ENCODE results near the gene UBC.

UBC gene

GRCh38 chr12:124961055-124961454, 46.6 kb upstream of the UBC start:
- ChIA-PET CTCF (interaction anchor here (0.8 to 1.1 kb wide), 2 partner anchors 21 to 54 kb away, joined by 3 read pairs; no protein-coding TSS in a partner anchor), POLR2A (no interaction called here)
- Histone ChIP-seq H3K36me3 (ENCODE audit: control insufficient read depth in 2 of 2, insufficient read depth in 1 of 2, low read length in 2 of 2) (peaks cover 13 to 73% of the 10 kb centered on the region in 2 experiments; a peak in 2 of 3 replicates), H3K27ac (ENCODE audit: extremely low read depth, low read depth, low read length) (no peak overlapping the region), H3K4me3 (ENCODE audit: low read depth, low read length) (no peak overlapping the region), H3K4me1 (ENCODE audit: control insufficient read depth, insufficient read depth, low read length) (no peaks in the 10 kb centered on the region), H3K9me3 (ENCODE audit: control insufficient read depth, insufficient read depth, low read depth, low read length) (no peaks in the 10 kb centered on the region)
- TF ChIP-seq ZNF214 (tag by site-specific recombination; IDR thresholded peaks at IDR 0.05; ENCODE audit: borderline replicate concordance), result no peak
- TF ChIP-seq, protein P1, sequence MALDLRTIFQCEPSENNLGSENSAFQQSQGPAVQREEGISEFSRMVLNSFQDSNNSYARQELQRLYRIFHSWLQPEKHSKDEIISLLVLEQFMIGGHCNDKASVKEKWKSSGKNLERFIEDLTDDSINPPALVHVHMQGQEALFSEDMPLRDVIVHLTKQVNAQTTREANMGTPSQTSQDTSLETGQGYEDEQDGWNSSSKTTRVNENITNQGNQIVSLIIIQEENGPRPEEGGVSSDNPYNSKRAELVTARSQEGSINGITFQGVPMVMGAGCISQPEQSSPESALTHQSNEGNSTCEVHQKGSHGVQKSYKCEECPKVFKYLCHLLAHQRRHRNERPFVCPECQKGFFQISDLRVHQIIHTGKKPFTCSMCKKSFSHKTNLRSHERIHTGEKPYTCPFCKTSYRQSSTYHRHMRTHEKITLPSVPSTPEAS (tag by site-specific recombination; IDR thresholded peaks at IDR 0.05), result peak; percentile 80

- TF ChIP-seq HOXD13 (CRISPR knock-in tag; IDR thresholded peaks at IDR 0.05; ENCODE audit: borderline replicate concordance) (no peak), ZNF248 (tag by site-specific recombination; IDR thresholded peaks at IDR 0.05) (no peak), ZNF121 (tag by site-specific recombination; IDR thresholded peaks at IDR 0.05) (0 out of 2 replicates have a peak, but pooled peaks have one; percentile 1)
- ChIA-PET POLR2A (no interaction called here), CTCF (interaction anchor here (0.7 kb wide), 1 partner anchor 677 kb away, joined by 3 read pairs; no protein-coding TSS in a partner anchor)
- Histone ChIP-seq H3K4me1 (ENCODE audit: control insufficient read depth, insufficient read depth, low read length) (no peaks in the 10 kb centered on the region), H3K36me3 (ENCODE audit: control insufficient read depth in 2 of 2, insufficient read depth in 1 of 2, low read length in 2 of 2) (peaks cover 4 to 72% of the 10 kb centered on the region in 2 experiments; a peak in 2 of 3 replicates), H3K27ac (ENCODE audit: extremely low read depth, low read depth, low read length) (no peak overlapping the region), H3K4me3 (ENCODE audit: low read depth, low read length) (no peak overlapping the region), H3K9me3 (ENCODE audit: control insufficient read depth, insufficient read depth, low read depth, low read length) (no peaks in the 10 kb centered on the region)
Observed at GRCh38 chr12:124956571-124956970, 42.1 kb upstream of the UBC start.

DNA sequence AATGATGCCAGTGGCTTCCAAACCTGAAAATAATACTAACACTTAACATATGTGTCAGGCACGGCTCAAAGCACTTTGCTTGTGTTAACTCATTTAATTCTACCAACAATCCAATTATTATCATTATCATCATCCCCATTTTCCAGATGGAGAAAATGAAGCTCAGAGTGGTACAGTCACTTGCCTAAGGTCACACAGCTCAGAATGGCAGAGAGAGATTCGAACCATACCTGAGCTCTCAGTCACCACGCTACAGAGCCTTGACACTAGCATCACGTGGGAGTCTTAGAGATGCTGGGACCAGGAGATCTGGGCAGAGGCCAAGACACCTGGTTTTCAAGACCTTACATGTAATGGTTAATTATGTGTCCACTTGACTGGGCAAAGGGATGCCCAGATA, 40.3 kb upstream of the UBC start:
- no peaks in the 10 kb centered on the region for H3K9me3 ChIP-seq (ENCODE audit: control insufficient read depth, insufficient read depth, low read depth, low read length)
- no peak overlapping the region for H3K4me3 ChIP-seq (ENCODE audit: low read depth, low read length)
- ChIA-PET POLR2A (no interaction called here), CTCF (interaction anchor here (1.4 kb wide), 1 partner anchor 14 kb away, joined by 6 read pairs; no protein-coding TSS in a partner anchor)
- H3K36me3 ChIP-seq (ENCODE audit: control insufficient read depth in 2 of 2, insufficient read depth in 1 of 2, low read length in 2 of 2), result peaks cover 0 to 75% of the 10 kb centered on the region in 2 experiments; a peak in 2 of 3 replicates
- no peak overlapping the region for H3K27ac ChIP-seq (ENCODE audit: extremely low read depth, low read depth, low read length)
- no peaks in the 10 kb centered on the region for H3K4me1 ChIP-seq (ENCODE audit: control insufficient read depth, insufficient read depth, low read length)
- TF ChIP-seq GLIS1 (tag by site-specific recombination; IDR thresholded peaks at IDR 0.05) (no peak), ZNF629 (tag by site-specific recombination; IDR thresholded peaks at IDR 0.05) (no peak), ZNF221 (tag by site-specific recombination; IDR thresholded peaks at IDR 0.05; ENCODE audit: borderline replicate concordance) (no peak), ZNF768 (tag by site-specific recombination; IDR thresholded peaks at IDR 0.05) (peak; percentile 84), ZNF596 (tag by site-specific recombination; IDR thresholded peaks at IDR 0.05) (no peak)

GRCh38 chr12:124953689-124954405, 39.4 kb upstream of the UBC start:
- H3K36me3 ChIP-seq (ENCODE audit: control insufficient read depth in 2 of 2, insufficient read depth in 1 of 2, low read length in 2 of 2), result peaks cover 0 to 80% of the 10 kb centered on the region in 2 experiments; a peak in 2 of 3 replicates
- POLR2A ChIA-PET, result interaction anchor here (0.9 to 1.0 kb wide), 2 partner anchors 14 to 32 kb away, joined by 3 read pairs; no protein-coding TSS in a partner anchor
- CTCF ChIA-PET, result interaction anchor here (1.3 kb wide), 1 partner anchor 14 kb away, joined by 9 read pairs; no protein-coding TSS in a partner anchor
- no peaks in the 10 kb centered on the region for H3K4me1 ChIP-seq (ENCODE audit: control insufficient read depth, insufficient read depth, low read length)
- no peak overlapping the region for H3K4me3 ChIP-seq (ENCODE audit: low read depth, low read length)
- H3K27ac ChIP-seq (ENCODE audit: extremely low read depth, low read depth, low read length), result no peak overlapping the region
- H3K9me3 ChIP-seq (ENCODE audit: control insufficient read depth, insufficient read depth, low read depth, low read length), result no peaks in the 10 kb centered on the region
- TF ChIP-seq ZNF664 (tag by site-specific recombination; IDR thresholded peaks at IDR 0.05), result no peak
- TF ChIP-seq, protein P2, sequence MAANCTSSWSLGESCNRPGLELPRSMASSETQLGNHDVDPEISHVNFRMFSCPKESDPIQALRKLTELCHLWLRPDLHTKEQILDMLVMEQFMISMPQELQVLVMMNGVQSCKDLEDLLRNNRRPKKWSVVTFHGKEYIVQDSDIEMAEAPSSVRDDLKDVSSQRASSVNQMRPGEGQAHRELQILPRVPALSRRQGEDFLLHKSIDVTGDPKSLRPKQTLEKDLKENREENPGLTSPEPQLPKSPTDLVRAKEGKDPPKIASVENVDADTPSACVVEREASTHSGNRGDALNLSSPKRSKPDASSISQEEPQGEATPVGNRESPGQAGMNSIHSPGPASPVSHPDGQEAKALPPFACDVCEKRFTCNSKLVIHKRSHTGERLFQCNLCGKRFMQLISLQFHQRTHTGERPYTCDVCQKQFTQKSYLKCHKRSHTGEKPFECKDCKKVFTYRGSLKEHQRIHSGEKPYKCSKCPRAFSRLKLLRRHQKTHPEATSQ (tag by site-specific recombination; IDR thresholded peaks at IDR 0.05), result no peak
- no peak for TF ChIP-seq ZNF707 (tag by site-specific recombination; IDR thresholded peaks at IDR 0.05)
- no peak for TF ChIP-seq KLF1 (tag by site-specific recombination; IDR thresholded peaks at IDR 0.05)
- TF ChIP-seq ZNF660 (tag by site-specific recombination; IDR thresholded peaks at IDR 0.05), result no peak
- TF ChIP-seq, protein P3, sequence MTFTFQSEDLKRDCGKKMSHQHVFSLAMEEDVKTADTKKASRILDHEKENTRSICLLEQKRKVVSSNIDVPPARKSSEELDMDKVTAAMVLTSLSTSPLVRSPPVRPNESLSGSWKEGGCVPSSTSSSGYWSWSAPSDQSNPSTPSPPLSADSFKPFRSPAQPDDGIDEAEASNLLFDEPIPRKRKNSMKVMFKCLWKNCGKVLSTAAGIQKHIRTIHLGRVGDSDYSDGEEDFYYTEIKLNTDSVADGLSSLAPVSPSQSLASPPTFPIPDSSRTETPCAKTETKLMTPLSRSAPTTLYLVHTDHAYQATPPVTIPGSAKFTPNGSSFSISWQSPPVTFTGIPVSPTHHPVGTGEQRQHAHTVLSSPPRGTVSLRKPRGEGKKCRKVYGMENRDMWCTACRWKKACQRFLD (tag by site-specific recombination; IDR thresholded peaks at IDR 0.05), result no peak
- TF ChIP-seq ZBTB1 (tag by site-specific recombination; IDR thresholded peaks at IDR 0.05), result no peak
- no peak for TF ChIP-seq ELK4 (IDR thresholded peaks at IDR 0.05; ENCODE audit: borderline replicate concordance, low read depth, low read length)
- no peak for TF ChIP-seq ZNF623 (tag by site-specific recombination; IDR thresholded peaks at IDR 0.05)
- TF ChIP-seq ZNF529 (tag by site-specific recombination; IDR thresholded peaks at IDR 0.05; ENCODE audit: insufficient replicate concordance), result no peak
- no peak for TF ChIP-seq ZNF350 (tag by site-specific recombination; IDR thresholded peaks at IDR 0.05)
- TF ChIP-seq ZSCAN30 (tag by site-specific recombination; IDR thresholded peaks at IDR 0.05), result no peak
- TF ChIP-seq ZNF202 (tag by site-specific recombination; IDR thresholded peaks at IDR 0.05; ENCODE audit: borderline replicate concordance), result no peak

All from HEK293 (cell line).